ENCODE measurements around the gene ABR. TPM values are rescaled to one million over a fixed set of nuclear protein-coding genes. Genes with fewer than 3 reads are reported as not detected.

ABR gene
- total RNA-seq, 4 donors from 2014 or later, result 286 to 1,099 (median 522) TPM

- Histone ChIP-seq H3K27me3 (no peaks in the 10 kb centered on the region), H3K27ac (no peak overlapping the region), H3K9me3 (no peaks in the 10 kb centered on the region), H3K4me3 (no peak overlapping the region), H3K36me3 (peaks cover 0 to 6% (median 0%) of the 10 kb centered on the region in 4 donors), H3K4me1 (peaks cover 0 to 15% (median 5%) of the 10 kb centered on the region in 4 donors)
- intact Hi-C loops (cut with DNase I; ENCODE audit: low total_unique reads), result no loop called here
- in situ Hi-C loops (cut with MboI; ENCODE audit: low pct_ligation_motif_present in 1 of 4, low pct_unique_long_range_greater_than_20kb in 1 of 4, low sequenced_read_pairs in 3 of 4), result no loop called here
- no peak for DNase-seq
- no peak for TF ChIP-seq POLR2A (IDR thresholded peaks at IDR 0.05)
- no peak for TF ChIP-seq EP300 (IDR thresholded peaks at IDR 0.05; ENCODE audit: low read depth)
- no peak for TF ChIP-seq CTCF (IDR thresholded peaks at IDR 0.05)
- TF ChIP-seq POLR2AphosphoS5 (IDR thresholded peaks at IDR 0.05), result no peak
- WGBS, 2 donors (ENCODE audit: low coverage in 1 of 2), result 92% methylated on average over 2 of the region's 2 CpGs; no CpG with 5 or more reads in 1 of the 2 donors
Measured at GRCh38 chr17:1036845-1037237, 142.9 kb downstream of the ABR start.

GRCh38 chr17:1036171-1036844 is 143.5 kb downstream of the ABR start:
- Histone ChIP-seq H3K27me3 (no peaks in the 10 kb centered on the region), H3K27ac (no peak overlapping the region), H3K36me3 (peaks cover 0 to 6% (median 0%) of the 10 kb centered on the region in 4 donors), H3K4me3 (no peak overlapping the region), H3K4me1 (peaks cover 0 to 16% (median 7%) of the 10 kb centered on the region in 4 donors), H3K9me3 (no peaks in the 10 kb centered on the region)
- no peak for TF ChIP-seq POLR2AphosphoS5 (IDR thresholded peaks at IDR 0.05)
- no peak for TF ChIP-seq POLR2A (IDR thresholded peaks at IDR 0.05)
- TF ChIP-seq CTCF (IDR thresholded peaks at IDR 0.05), result no peak
- TF ChIP-seq EP300 (IDR thresholded peaks at IDR 0.05; ENCODE audit: low read depth), result no peak
- 88% methylated on average over 24 of the region's 24 CpGs; no CpG with 5 or more reads in 1 of the 2 donors for WGBS, 2 donors (ENCODE audit: low coverage in 1 of 2)
- in situ Hi-C loops (cut with MboI; ENCODE audit: low pct_ligation_motif_present in 1 of 4, low pct_unique_long_range_greater_than_20kb in 1 of 4, low sequenced_read_pairs in 3 of 4) (no loop called here), intact Hi-C loops (cut with DNase I; ENCODE audit: low total_unique reads) (no loop called here)
- DNase-seq, result no peak

- no peak overlapping the region for H3K27ac ChIP-seq
- H3K9me3 ChIP-seq, result no peaks in the 10 kb centered on the region
- TF ChIP-seq POLR2AphosphoS5 (IDR thresholded peaks at IDR 0.05) (no peak), POLR2A (IDR thresholded peaks at IDR 0.05) (no peak), EP300 (IDR thresholded peaks at IDR 0.05; ENCODE audit: low read depth) (no peak), CTCF (IDR thresholded peaks at IDR 0.05) (no peak)
- in situ Hi-C loops (cut with MboI; ENCODE audit: low pct_ligation_motif_present in 1 of 4, low pct_unique_long_range_greater_than_20kb in 1 of 4, low sequenced_read_pairs in 3 of 4) (no loop called here), intact Hi-C loops (cut with DNase I; ENCODE audit: low total_unique reads) (no loop called here)
- 66 to 80% methylated on average over 4 to 15 of the region's 17 CpGs for WGBS, 2 donors (ENCODE audit: low coverage in 1 of 2)
- H3K36me3 ChIP-seq, result peaks cover 0 to 6% (median 0%) of the 10 kb centered on the region in 4 donors
- H3K4me1 ChIP-seq, result peaks cover 0 to 20% (median 10%) of the 10 kb centered on the region in 4 donors
- DNase-seq, result no peak
- H3K4me3 ChIP-seq, result no peak overlapping the region
- no peaks in the 10 kb centered on the region for H3K27me3 ChIP-seq
Measured at GRCh38 chr17:1035546-1036170, 144.1 kb downstream of the ABR start.

- Histone ChIP-seq H3K4me1 (peaks cover 3 to 28% (median 10%) of the 10 kb centered on the region in 4 donors), H3K36me3 (peaks cover 0 to 6% (median 0%) of the 10 kb centered on the region in 4 donors), H3K27ac (no peak overlapping the region), H3K4me3 (no peak overlapping the region), H3K9me3 (no peaks in the 10 kb centered on the region), H3K27me3 (no peaks in the 10 kb centered on the region)
- TF ChIP-seq EP300 (IDR thresholded peaks at IDR 0.05; ENCODE audit: low read depth) (no peak), POLR2AphosphoS5 (IDR thresholded peaks at IDR 0.05) (no peak)
- DNase-seq, result no peak
- intact Hi-C loops (cut with DNase I; ENCODE audit: low total_unique reads) (no loop called here), in situ Hi-C loops (cut with MboI; ENCODE audit: low pct_ligation_motif_present in 1 of 4, low pct_unique_long_range_greater_than_20kb in 1 of 4, low sequenced_read_pairs in 3 of 4) (no loop called here)
- WGBS, 2 donors (ENCODE audit: low coverage in 1 of 2), result 83 to 94% methylated on average over 6 to 20 of the region's 20 CpGs
Measured at GRCh38 chr17:1034652-1035210, 145.1 kb downstream of the ABR start.

Data from transverse colon (tissue), 4 donors.